MM.1S (cell line): ENCODE results near the gene LCAT.

Experiments
- DNase-seq: peaks from one replicate; pipeline ENCODE4 v3.0.0-alpha.2; 2015
- H2AFZ ChIP-seq: fragments of 300-600 bp; sonication (generic); 2 replicates; pipeline ENCODE4 v1.6.0; 2016; ENCODE audit warnings: antibody characterized with exemption, low read length
- H3F3A ChIP-seq: fragments of 300-600 bp; sonication (generic); 2 replicates; pipeline ENCODE4 v1.6.1; 2016; ENCODE audit warnings: mild to moderate bottlenecking, antibody characterized with exemption, low read length, moderate library complexity, mixed read lengths; ENCODE audit not compliant: insufficient read depth
- H3K27ac ChIP-seq: fragments of 300-600 bp; sonication (generic); 2 replicates; pipeline ENCODE4 v1.5.1; 2016; ENCODE audit warnings: mild to moderate bottlenecking, low read length
- H3K27me3 ChIP-seq: fragments of 300-600 bp; sonication (generic); replicated peaks from 2 replicates; pipeline ENCODE4 v1.6.0; 2016; ENCODE audit warnings: low read length; ENCODE audit not compliant: insufficient read depth
- H3K36me3 ChIP-seq: fragments of 300-600 bp; sonication (generic); replicated peaks from 2 replicates; pipeline ENCODE4 v1.6.1; 2016; ENCODE audit warnings: mild to moderate bottlenecking, low read length, mixed read lengths; ENCODE audit not compliant: insufficient read depth
- H3K4me1 ChIP-seq: fragments of 300-600 bp; sonication (generic); 2 replicates; pipeline ENCODE4 v1.6.1; 2016; ENCODE audit warnings: low read length, mixed read lengths
- H3K4me2 ChIP-seq: fragments of 300-600 bp; sonication (generic); 2 replicates; pipeline ENCODE4 v1.6.0; 2016; ENCODE audit warnings: low read depth, low read length
- H3K4me3 ChIP-seq: fragments of 300-600 bp; sonication (generic); 2 replicates; pipeline ENCODE4 v1.5.1; 2016; ENCODE audit warnings: low read length, mixed read lengths
- H3K79me2 ChIP-seq: fragments of 300-600 bp; sonication (generic); 2 replicates; pipeline ENCODE4 v1.6.1; 2016; ENCODE audit warnings: mixed run types, low read length, mixed read lengths
- H3K9ac ChIP-seq: fragments of 300-600 bp; sonication (generic); 2 replicates; pipeline ENCODE4 v1.6.1; 2016; ENCODE audit warnings: low read length, mixed read lengths
- H3K9me2 ChIP-seq: fragments of 300-600 bp; sonication (generic); replicated peaks from 2 replicates; pipeline ENCODE4 v1.6.1; 2016; ENCODE audit warnings: mild to moderate bottlenecking, low read length, mixed read lengths; ENCODE audit not compliant: insufficient read depth
- H3K9me3 ChIP-seq: fragments of 300-600 bp; sonication (generic); replicated peaks from 2 replicates; pipeline ENCODE4 v1.6.1; 2016; ENCODE audit warnings: mild to moderate bottlenecking, low read length, mixed read lengths; ENCODE audit not compliant: insufficient read depth
- H4K20me1 ChIP-seq: fragments of 300-600 bp; sonication (generic); 2 replicates; pipeline ENCODE4 v1.6.1; 2016; ENCODE audit warnings: mild to moderate bottlenecking, low read length, moderate library complexity, mixed read lengths; ENCODE audit not compliant: insufficient read depth
- EZH2 ChIP-seq: fragments of 300-600 bp; sonication (generic); optimal IDR thresholded peaks from 2 replicates; pipeline ENCODE3; 2017; ENCODE audit warnings: low read depth, mild to moderate bottlenecking, antibody characterized with exemption, low read length, mixed read lengths
- EZH2phosphoT487 ChIP-seq: fragments of 300-600 bp; sonication (generic); IDR thresholded peaks from 2 replicates; pipeline ENCODE4 v1.6.1; 2018; ENCODE audit warnings: antibody characterized with exemption, low read length
- TF ChIP-seq, protein P1 (sequence below): fragments of 300-600 bp; sonication (generic); IDR thresholded peaks from 2 replicates; pipeline ENCODE4 v1.5.1; 2016; ENCODE audit warnings: antibody characterized with exemption, low read length, mixed read lengths

LCAT gene

DNA sequence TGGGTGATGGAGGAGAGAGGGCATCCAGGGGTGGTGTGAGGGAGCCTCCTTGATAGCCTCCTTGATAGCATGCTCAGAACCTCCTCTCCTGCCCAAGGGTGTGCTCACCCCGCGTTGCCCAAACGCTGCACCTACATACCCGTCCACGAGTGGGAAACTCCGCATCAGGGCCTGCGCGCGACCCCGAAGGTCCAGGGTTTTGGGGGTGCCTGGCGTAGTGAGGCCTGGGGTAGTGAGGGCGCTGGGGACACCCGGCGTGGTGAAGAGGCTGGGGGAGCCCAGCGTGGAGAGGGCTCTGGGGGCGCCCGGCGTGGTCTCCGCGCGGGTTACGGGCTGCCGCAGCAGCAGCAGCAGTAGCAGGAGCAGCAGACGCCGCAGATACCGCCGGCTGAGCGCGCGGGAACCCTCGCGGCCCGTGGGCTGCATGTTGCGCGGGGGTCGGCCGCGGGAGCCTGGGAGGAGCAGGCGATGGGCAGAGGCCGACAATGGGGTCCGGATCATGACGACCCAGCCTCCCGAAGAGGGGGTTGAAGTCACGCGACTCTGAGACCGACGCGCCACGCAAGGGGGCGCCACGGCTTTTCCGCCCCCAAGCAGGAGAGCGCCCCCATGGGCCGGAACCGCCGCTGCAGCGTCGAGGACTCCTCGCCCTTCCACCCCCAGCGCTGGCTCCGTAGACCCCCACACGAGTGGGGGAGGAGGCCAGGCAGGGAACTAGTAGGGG lies 36.2 kb upstream of the LCAT start, which contains the start of gene DPEP3:
Gene DPEP3, minus strand, starts transcription at position 545 of the 724 bp plus-strand sequence. Its CDS starts 119 bp downstream, at position 426.
- Histone ChIP-seq H3K79me2 (no peaks in the 10 kb centered on the region), H4K20me1 (no peaks in the 10 kb centered on the region), H3F3A (peaks cover 11% of the 10 kb centered on the region), H3K4me3 (no peak within 1 kb of the TSS), H2AFZ (no peak within 1 kb of the TSS), H3K9me2 (no peaks in the 10 kb centered on the region), H3K4me2 (no peak within 1 kb of the TSS), H3K4me1 (peaks cover 17% of the 10 kb centered on the region), H3K36me3 (no peaks in the 10 kb centered on the region), H3K9me3 (no peaks in the 10 kb centered on the region), H3K27ac (no peak within 1 kb of the TSS), H3K9ac (no peak within 1 kb of the TSS), H3K27me3 (no peaks in the 10 kb centered on the region)
- TF ChIP-seq, protein P1, sequence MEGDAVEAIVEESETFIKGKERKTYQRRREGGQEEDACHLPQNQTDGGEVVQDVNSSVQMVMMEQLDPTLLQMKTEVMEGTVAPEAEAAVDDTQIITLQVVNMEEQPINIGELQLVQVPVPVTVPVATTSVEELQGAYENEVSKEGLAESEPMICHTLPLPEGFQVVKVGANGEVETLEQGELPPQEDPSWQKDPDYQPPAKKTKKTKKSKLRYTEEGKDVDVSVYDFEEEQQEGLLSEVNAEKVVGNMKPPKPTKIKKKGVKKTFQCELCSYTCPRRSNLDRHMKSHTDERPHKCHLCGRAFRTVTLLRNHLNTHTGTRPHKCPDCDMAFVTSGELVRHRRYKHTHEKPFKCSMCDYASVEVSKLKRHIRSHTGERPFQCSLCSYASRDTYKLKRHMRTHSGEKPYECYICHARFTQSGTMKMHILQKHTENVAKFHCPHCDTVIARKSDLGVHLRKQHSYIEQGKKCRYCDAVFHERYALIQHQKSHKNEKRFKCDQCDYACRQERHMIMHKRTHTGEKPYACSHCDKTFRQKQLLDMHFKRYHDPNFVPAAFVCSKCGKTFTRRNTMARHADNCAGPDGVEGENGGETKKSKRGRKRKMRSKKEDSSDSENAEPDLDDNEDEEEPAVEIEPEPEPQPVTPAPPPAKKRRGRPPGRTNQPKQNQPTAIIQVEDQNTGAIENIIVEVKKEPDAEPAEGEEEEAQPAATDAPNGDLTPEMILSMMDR = no peak
- TF ChIP-seq EZH2phosphoT487 (no peak), EZH2 (no peak)
- DNase-seq = no peak

DNA sequence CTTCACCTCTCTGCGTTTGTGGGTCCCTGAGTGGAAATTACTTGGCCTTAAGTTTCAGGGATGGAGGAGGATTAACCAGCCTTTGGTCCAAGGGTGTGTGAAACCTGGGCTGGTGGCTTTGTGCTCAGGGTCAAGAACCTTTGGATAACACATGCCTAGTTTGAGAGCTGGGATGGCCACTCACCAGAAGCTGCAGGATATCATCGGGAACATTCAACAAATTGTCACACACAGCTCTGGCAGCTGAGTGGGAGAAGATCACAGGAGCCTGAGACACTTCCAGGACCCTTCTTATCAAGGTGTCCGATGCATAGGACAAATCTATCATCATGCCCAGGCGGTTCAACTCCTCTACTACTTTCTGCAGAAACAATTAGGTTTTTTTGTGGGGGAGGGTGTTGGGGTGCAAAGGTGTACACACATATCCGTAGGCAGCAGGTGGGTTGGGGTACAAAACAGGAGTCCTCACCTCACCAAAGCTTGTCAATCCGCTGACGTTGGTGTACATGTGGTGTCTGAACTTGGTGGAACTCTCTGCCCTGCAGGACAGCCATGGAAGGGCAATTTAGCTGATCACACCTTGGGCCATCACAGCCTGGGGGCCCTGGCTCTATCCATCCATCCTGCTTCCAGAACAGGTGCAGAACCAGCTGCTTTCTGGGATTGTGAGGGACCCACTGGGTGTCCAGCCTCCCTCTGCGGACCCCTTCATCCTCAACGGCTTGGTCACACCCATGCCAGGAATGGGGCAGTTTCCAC lies 33.7 kb upstream of the LCAT start:
- H3K9me3 ChIP-seq = no peaks in the 10 kb centered on the region
- H2AFZ ChIP-seq = no peak overlapping the region
- no peaks in the 10 kb centered on the region for H3K36me3 ChIP-seq
- H3K27ac ChIP-seq = no peak overlapping the region
- peaks cover 5% of the 10 kb centered on the region; the same call in 1 of the 2 replicates for H3F3A ChIP-seq
- H3K4me3 ChIP-seq = no peak overlapping the region
- DNase-seq = no peak
- no peaks in the 10 kb centered on the region for H3K79me2 ChIP-seq
- TF ChIP-seq EZH2 (no peak), EZH2phosphoT487 (no peak)
- TF ChIP-seq, protein P1 = no peak
- no peaks in the 10 kb centered on the region for H3K9me2 ChIP-seq
- peaks cover 17% of the 10 kb centered on the region for H3K4me1 ChIP-seq
- H3K4me2 ChIP-seq = no peak overlapping the region
- H3K27me3 ChIP-seq = no peaks in the 10 kb centered on the region
- no peak overlapping the region for H3K9ac ChIP-seq
- no peaks in the 10 kb centered on the region for H4K20me1 ChIP-seq

GRCh38 chr16:67977005-67977404 lies 33.1 kb upstream of the LCAT start:
- H3K4me1 ChIP-seq = peaks cover 17% of the 10 kb centered on the region
- H3K9me2 ChIP-seq = no peaks in the 10 kb centered on the region
- peaks cover 5% of the 10 kb centered on the region; the same call in 1 of the 2 replicates for H3F3A ChIP-seq
- no peaks in the 10 kb centered on the region for H3K9me3 ChIP-seq
- no peak for DNase-seq
- H3K79me2 ChIP-seq = no peaks in the 10 kb centered on the region
- no peak overlapping the region for H3K4me3 ChIP-seq
- H3K36me3 ChIP-seq = no peaks in the 10 kb centered on the region
- no peak overlapping the region for H3K27ac ChIP-seq
- no peaks in the 10 kb centered on the region for H4K20me1 ChIP-seq
- H2AFZ ChIP-seq = no peak overlapping the region
- no peaks in the 10 kb centered on the region for H3K27me3 ChIP-seq
- TF ChIP-seq, protein P1 = no peak
- TF ChIP-seq EZH2 = no peak
- TF ChIP-seq EZH2phosphoT487 = no peak
- H3K4me2 ChIP-seq = no peak overlapping the region
- no peak overlapping the region for H3K9ac ChIP-seq
